ENCODE measurements around the gene PAM.

The PAM gene

DNA sequence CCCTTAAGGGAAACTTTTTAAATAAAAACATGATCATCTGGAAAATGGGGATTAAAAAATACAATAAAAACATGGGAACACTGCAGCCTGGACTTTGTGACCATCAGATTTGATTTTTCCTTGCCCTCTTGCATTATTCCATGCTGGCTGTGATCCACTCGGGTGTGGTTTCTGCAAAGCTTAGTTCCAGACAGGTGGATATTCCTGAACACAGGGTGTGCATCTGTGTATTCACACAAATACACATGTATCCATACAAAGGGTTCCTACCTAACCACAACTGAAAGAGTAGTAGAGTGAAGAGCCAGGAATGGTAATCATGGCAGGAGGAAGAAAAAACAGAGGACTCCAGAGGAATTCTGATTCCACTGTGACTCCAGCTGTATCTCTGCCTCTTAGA, 178.2 kb downstream of the PAM start:
- H3K27ac ChIP-seq: no peak overlapping the region
- H3K4me1 ChIP-seq: no peaks in the 10 kb centered on the region
- H4K20me1 ChIP-seq: no peaks in the 10 kb centered on the region
- H3K4me2 ChIP-seq: no peak overlapping the region
- no peak for TF ChIP-seq Cebpa-rat (IDR thresholded peaks at IDR 0.05)
- H3K36me3 ChIP-seq: peaks cover 0 to 49% (median 11%) of the 10 kb centered on the region in 11 experiments; a peak in 14 of 22 replicates
- H3K4me3 ChIP-seq: no peak overlapping the region
- H3K9me3 ChIP-seq (replicated peaks in 1 of 11): no peaks in the 10 kb centered on the region
- no peak overlapping the region for H3K9ac ChIP-seq
- H3K27me3 ChIP-seq: no peaks in the 10 kb centered on the region

DNA sequence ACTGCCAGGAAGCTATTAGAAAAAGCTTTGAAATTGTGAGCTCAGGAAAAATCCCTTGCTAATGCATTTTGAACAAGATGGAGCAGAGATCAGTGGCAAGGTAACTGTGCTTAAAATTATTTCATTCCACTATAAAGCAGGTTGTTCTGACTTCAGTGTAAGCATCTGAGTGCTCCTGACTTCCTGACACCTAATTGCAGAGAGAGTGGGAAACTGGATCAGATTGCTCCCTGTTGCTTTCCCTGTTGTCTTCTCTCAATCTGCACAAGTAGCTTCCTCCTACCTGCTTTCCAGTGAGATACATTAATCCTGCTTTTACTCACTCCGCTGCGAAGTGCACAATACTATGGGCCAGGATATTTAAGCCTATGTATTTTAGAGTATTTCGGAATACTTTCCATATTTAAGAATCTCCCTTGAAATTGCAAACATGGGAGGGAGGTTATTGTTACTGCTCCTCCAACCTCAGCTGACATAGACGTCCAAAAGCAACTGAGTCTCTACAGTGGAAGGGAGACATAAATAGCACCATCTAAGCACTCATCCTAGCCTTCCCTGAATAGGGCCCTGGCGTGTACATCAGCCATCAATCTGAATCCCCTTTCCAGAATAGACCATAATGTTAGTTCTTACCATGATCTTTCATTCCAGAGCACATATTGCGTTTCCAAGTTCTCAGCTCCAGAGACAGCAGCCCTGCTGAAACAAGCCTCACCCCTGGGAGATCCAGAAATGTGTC, 178.8 kb downstream of the PAM start:
- Histone ChIP-seq H3K9me3 (replicated peaks in 1 of 11) (no peaks in the 10 kb centered on the region), H3K36me3 (peaks cover 0 to 49% (median 11%) of the 10 kb centered on the region in 11 experiments; a peak in 14 of 22 replicates), H3K27ac (no peak overlapping the region), H3K27me3 (no peaks in the 10 kb centered on the region), H3K4me2 (no peak overlapping the region), H3K4me3 (no peak overlapping the region), H3K4me1 (no peaks in the 10 kb centered on the region), H4K20me1 (no peaks in the 10 kb centered on the region), H3K9ac (no peak overlapping the region)
- TF ChIP-seq Cebpa-rat (IDR thresholded peaks at IDR 0.05): no peak

DNA sequence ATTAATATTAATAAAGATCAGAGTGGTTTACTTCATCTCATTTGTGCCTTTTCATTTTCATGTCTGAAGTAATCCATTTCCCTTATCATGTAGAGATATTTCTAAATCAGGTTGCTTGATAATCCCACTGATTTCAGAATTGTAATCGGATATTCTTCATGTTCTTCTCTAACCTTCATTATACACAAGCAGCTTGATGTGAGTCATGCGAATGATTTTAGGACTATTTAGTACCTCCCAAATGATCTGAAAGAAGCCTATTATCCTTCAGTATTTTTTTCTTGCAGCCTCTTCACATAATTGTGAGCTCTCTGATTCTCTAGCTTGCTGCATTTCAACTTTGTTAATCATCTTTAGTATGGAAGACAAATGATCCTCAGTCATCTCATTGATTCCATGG, 182.8 kb downstream of the PAM start:
- Histone ChIP-seq H3K4me2 (no peak overlapping the region), H4K20me1 (no peaks in the 10 kb centered on the region), H3K36me3 (peaks cover 0 to 33% (median 11%) of the 10 kb centered on the region in 11 experiments; a peak in 12 of 22 replicates), H3K4me3 (no peak overlapping the region), H3K4me1 (no peaks in the 10 kb centered on the region), H3K9me3 (replicated peaks in 1 of 11) (no peaks in the 10 kb centered on the region), H3K9ac (no peak overlapping the region), H3K27ac (no peak overlapping the region), H3K27me3 (no peaks in the 10 kb centered on the region)
- no peak for TF ChIP-seq Cebpa-rat (IDR thresholded peaks at IDR 0.05)

DNA sequence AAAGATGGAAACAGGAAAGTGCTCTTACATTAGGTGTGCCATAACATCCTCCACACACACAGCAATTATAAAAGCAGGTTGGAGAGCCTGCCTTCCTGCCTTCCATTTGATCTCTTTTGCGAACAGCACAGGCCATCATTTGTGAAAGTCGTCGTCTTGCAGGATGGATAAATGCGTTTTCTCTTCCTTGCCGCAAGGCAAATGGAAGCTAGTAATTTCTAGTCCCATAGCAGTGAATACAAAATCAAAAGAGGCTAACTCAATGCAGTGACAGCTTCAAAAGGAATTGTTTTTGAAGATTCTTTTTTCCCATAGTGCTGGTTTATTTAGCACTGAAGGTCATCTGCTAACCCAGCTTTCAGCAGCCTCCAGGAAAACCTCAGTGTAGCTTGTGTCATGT, 186.0 kb downstream of the PAM start:
- Histone ChIP-seq H3K4me2 (no peak overlapping the region), H4K20me1 (no peaks in the 10 kb centered on the region), H3K4me1 (no peaks in the 10 kb centered on the region), H3K27me3 (no peaks in the 10 kb centered on the region), H3K9ac (no peak overlapping the region), H3K36me3 (peaks cover 0 to 21% (median 3%) of the 10 kb centered on the region in 11 experiments; a peak in 7 of 22 replicates), H3K9me3 (replicated peaks in 1 of 11) (no peaks in the 10 kb centered on the region), H3K27ac (no peak overlapping the region), H3K4me3 (no peak overlapping the region)
- TF ChIP-seq Cebpa-rat (IDR thresholded peaks at IDR 0.05): no peak

DNA sequence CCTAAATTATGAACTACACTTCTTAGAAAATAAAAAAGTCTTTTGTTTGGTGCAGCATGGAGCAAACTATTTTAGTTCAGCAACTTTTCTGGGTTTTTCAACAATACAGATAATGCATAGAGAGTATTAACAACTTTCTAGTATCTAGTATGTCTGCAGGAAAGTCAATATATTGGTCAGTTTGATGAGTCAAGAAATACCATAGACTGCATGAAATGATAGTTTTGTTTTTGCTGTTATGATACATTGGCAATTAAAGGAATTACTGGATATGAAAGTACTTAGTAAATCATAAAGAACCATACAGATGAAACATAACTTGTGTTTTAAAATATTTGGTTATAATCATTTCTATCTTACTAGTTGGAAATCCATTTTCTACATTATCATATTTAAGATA, 191.3 kb downstream of the PAM start:
- Histone ChIP-seq H3K27ac (no peak overlapping the region), H3K4me1 (no peaks in the 10 kb centered on the region), H3K4me2 (no peak overlapping the region), H3K9ac (no peak overlapping the region), H3K4me3 (no peak overlapping the region), H4K20me1 (no peaks in the 10 kb centered on the region), H3K36me3 (peaks cover 8 to 62% (median 34%) of the 10 kb centered on the region in 11 experiments; a peak in 20 of 22 replicates), H3K27me3 (no peaks in the 10 kb centered on the region), H3K9me3 (replicated peaks in 1 of 11) (no peaks in the 10 kb centered on the region)
- TF ChIP-seq Cebpa-rat (IDR thresholded peaks at IDR 0.05): no peak

DNA sequence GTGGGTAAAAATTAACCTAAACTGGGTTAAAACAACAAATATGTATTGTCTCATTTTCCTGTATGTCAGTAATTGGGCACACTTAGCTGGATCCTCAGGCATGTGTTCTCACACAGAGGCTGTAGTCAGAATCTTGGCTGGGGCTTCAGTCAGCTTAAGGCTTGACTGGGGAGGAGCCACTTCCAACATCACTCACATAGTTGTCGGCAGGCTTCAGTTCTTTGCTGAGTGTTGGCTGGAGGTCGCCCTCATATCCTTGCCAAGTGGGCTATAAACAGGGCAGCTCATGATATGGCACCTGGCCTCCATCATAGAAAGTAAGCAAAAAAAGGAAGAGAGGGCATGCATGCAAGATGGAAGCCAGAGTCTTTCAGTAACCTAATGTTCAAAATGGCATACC, 191.9 kb downstream of the PAM start:
- Histone ChIP-seq H3K36me3 (peaks cover 8 to 68% (median 40%) of the 10 kb centered on the region in 11 experiments; a peak in 21 of 22 replicates), H4K20me1 (no peaks in the 10 kb centered on the region), H3K4me2 (no peak overlapping the region), H3K27ac (no peak overlapping the region), H3K9ac (no peak overlapping the region), H3K9me3 (replicated peaks in 1 of 11) (no peaks in the 10 kb centered on the region), H3K27me3 (no peaks in the 10 kb centered on the region), H3K4me1 (no peaks in the 10 kb centered on the region), H3K4me3 (no peak overlapping the region)
- TF ChIP-seq Cebpa-rat (IDR thresholded peaks at IDR 0.05): no peak

DNA sequence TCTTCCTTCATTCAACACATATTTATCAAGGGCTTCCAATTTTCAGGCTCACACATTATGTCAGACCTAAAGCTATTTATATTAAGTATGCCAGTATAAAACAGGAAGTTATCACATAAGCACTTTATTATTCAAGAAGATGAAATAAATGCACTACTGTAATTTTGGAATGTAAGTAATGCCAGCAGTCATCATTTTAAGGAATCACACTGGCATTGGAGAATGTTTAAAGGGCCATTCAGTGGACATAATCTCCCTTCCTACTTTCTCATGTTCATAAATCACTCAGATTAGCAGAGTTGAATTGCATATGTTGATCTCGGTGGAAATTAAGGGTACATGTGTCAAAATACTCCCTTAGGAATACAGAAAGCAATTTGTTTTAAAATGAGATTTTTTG, 200.4 kb downstream of the PAM start:
- Histone ChIP-seq H3K4me2 (no peak overlapping the region), H3K36me3 (peaks cover 13 to 64% (median 41%) of the 10 kb centered on the region in 11 experiments; a peak in 20 of 22 replicates), H3K9me3 (replicated peaks in 1 of 11) (no peaks in the 10 kb centered on the region)

DNA sequence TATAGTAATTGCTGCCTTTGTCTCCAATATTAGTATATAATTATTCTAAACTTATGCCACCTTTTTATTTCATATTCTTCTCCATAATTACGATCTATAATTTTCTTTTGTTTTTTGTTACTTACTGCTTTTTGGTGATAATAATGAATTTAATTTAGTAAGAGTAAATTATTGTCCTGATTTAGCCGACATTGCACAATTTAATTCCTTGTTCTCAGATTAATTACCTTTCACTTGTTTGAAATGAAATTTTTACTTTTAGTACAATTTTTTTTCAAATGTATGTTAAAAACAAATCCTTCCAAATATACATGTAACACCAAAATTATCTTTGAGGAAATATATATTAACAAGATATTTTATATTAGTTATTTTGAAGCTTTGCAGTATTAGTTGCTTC, 201.5 kb downstream of the PAM start:
- Histone ChIP-seq H3K4me2 (no peak overlapping the region), H3K27me3 (no peaks in the 10 kb centered on the region), H3K9me3 (replicated peaks in 1 of 11) (no peaks in the 10 kb centered on the region), H3K4me3 (no peak overlapping the region), H3K27ac (no peak overlapping the region), H3K4me1 (peaks cover 0 to 9% (median 0%) of the 10 kb centered on the region in 10 experiments; a peak in 1 of 20 replicates), H3K36me3 (peaks cover 6 to 64% (median 32%) of the 10 kb centered on the region in 11 experiments; a peak in 18 of 22 replicates), H4K20me1 (no peaks in the 10 kb centered on the region), H3K9ac (no peak overlapping the region)
- no peak for TF ChIP-seq Cebpa-rat (IDR thresholded peaks at IDR 0.05)

More for the DNA sequence above, 200.4 kb downstream of the PAM start:
- Histone ChIP-seq H3K4me3 (no peak overlapping the region), H3K4me1 (peaks cover 0 to 9% (median 0%) of the 10 kb centered on the region in 10 experiments; a peak in 1 of 20 replicates), H3K9ac (no peak overlapping the region), H3K27ac (no peak overlapping the region), H4K20me1 (no peaks in the 10 kb centered on the region), H3K27me3 (no peaks in the 10 kb centered on the region)
- no peak for TF ChIP-seq Cebpa-rat (IDR thresholded peaks at IDR 0.05)

DNA sequence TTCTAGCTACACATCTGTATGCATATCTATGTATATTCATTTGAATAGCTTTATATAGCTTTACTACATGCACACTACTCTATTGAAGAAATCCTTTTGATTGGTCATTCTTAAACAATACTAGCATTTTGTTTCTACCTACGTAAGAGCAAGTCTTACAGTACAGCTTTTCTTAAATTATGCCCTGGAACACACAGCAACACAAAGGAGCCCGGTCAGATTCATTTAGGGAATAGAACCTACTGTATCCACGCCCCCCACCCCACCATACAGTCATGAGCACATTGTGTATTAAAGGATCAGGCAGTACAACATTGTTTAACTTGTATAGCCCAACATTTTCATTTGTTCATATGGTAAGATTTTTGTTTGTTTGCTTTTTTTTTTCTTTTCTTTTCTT, 202.0 kb downstream of the PAM start:
- H3K9ac ChIP-seq: no peak overlapping the region
- peaks cover 0 to 9% (median 0%) of the 10 kb centered on the region in 10 experiments; a peak in 1 of 20 replicates for H3K4me1 ChIP-seq
- no peaks in the 10 kb centered on the region for H3K27me3 ChIP-seq
- H3K36me3 ChIP-seq: peaks cover 1 to 64% (median 26%) of the 10 kb centered on the region in 11 experiments; a peak in 17 of 22 replicates
- no peak overlapping the region for H3K4me2 ChIP-seq
- H4K20me1 ChIP-seq: no peaks in the 10 kb centered on the region
- TF ChIP-seq Cebpa-rat (IDR thresholded peaks at IDR 0.05): no peak
- H3K4me3 ChIP-seq: no peak overlapping the region
- H3K27ac ChIP-seq: no peak overlapping the region
- H3K9me3 ChIP-seq (replicated peaks in 1 of 11): no peaks in the 10 kb centered on the region

All from BLaER1 treated with 17β-estradiol and CSF1 and Interleukin-3, amounts not matched to agents 10 nM and 100 nM (cell line).